ENCODE measurements around the gene CERS3. TPM values are rescaled to one million over a fixed set of nuclear protein-coding genes. Genes with fewer than 3 reads are reported as not detected.

CERS3 gene
- total and polyA plus RNA-seq, 2 experiments from 2014 or later, result not detected

DNA sequence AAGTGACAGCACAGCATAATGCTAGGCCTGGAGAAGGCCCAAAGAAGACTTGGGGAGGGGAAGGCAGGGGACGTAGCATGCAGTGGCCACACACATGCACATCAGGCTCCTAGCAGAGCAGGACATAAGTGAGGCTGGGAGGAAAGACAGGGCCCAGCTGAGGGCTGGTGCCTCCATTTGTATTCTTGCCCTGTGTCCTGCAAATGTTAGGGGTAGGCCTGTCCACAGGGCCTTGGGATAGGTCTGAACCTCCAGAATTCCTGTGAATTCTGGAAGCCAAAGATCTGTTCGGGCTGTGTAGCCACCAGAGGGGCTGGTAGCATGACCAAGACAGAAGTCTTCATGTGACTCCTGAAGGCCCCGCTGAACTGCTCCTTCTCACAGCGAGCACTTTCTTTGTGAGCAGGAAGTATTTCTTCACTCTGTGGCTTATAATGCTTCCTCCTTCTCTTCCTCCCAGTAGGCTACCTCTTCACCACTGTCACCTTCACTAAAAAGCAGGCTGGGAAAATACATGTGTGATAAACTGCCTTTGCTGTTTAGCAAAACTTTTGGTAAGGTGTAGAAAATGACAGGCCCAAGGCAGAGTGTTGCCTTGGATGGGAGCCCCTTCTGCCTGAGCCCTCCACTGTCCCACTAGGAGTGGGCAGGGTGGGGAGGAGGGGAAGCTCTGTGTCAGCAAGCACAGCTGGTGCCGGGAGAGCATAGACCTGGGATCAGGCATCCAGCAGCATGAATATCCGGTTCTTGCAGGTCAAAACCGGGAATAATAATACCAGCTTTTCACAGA, 8.4 kb downstream of the CERS3 start:
- no peak for DNase-seq
- Histone ChIP-seq H3K27me3 (replicated peaks; ENCODE audit: insufficient read depth) (no peaks in the 10 kb centered on the region), H3K9ac (no peak overlapping the region), H3K4me1 (ENCODE audit: insufficient read depth) (no peaks in the 10 kb centered on the region), H3K4me3 (no peak overlapping the region), H2AFZ (no peak overlapping the region), H3K27ac (no peak overlapping the region), H3K9me3 (ENCODE audit: low read depth) (no peaks in the 10 kb centered on the region), H3K4me2 (ENCODE audit: unreplicated experiment) (no peak overlapping the region), H3K79me2 (ENCODE audit: insufficient read depth) (no peaks in the 10 kb centered on the region), H3F3A (ENCODE audit: insufficient read depth) (no peaks in the 10 kb centered on the region), H3K9me2 (ENCODE audit: insufficient read depth) (no peaks in the 10 kb centered on the region), H3K36me3 (ENCODE audit: low read depth) (no peaks in the 10 kb centered on the region), H4K20me1 (ENCODE audit: insufficient read depth) (no peaks in the 10 kb centered on the region)
- in situ Hi-C loops (cut with MboI), result no loop called here
- 24 to 28% methylated on average over 7 of the region's 7 CpGs for WGBS, 2 experiments (ENCODE audit: low coverage in 1 of 2, low lambda C conversion rate in 2 of 2, missing lambda C conversion rate in 2 of 2)
- TF ChIP-seq EZH2phosphoT487 (IDR thresholded peaks at IDR 0.05; ENCODE audit: insufficient read depth, low read depth) (no peak), EZH2 (IDR thresholded peaks at IDR 0.05; ENCODE audit: insufficient read depth, poor library complexity, severe bottlenecking) (no peak)

DNA sequence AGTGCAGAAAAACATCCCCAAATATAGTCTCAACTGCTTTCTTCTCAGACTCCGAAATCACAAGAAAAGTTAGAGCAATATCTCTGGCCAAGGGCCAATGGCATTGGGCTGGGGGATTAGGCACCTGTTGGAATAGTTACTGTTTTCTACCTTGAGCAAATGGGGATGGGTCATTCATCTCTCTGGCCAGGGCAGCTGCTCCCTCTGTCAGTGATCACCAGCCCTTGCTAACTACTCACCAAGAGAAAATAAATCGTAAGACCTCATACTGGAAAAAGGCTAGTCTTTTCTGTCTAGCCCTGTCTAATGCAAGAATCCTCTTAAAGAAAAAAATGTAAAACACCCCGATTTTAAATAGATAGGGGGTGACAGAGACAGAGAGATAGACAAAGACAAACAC, 10.9 kb downstream of the CERS3 start:
- H3K4me2 ChIP-seq (ENCODE audit: unreplicated experiment), result no peak overlapping the region
- H3K4me1 ChIP-seq (ENCODE audit: insufficient read depth), result no peaks in the 10 kb centered on the region
- H2AFZ ChIP-seq, result no peak overlapping the region
- H3K27ac ChIP-seq, result no peak overlapping the region
- no peak for DNase-seq
- H3F3A ChIP-seq (ENCODE audit: insufficient read depth), result no peaks in the 10 kb centered on the region
- no peak overlapping the region for H3K9ac ChIP-seq
- no peaks in the 10 kb centered on the region for H3K9me3 ChIP-seq (ENCODE audit: low read depth)
- 27 to 34% methylated on average over 3 of the region's 3 CpGs for WGBS, 2 experiments (ENCODE audit: low coverage in 1 of 2, low lambda C conversion rate in 2 of 2, missing lambda C conversion rate in 2 of 2)
- no peaks in the 10 kb centered on the region for H3K9me2 ChIP-seq (ENCODE audit: insufficient read depth)
- no peaks in the 10 kb centered on the region for H3K27me3 ChIP-seq (replicated peaks; ENCODE audit: insufficient read depth)
- no peaks in the 10 kb centered on the region for H3K36me3 ChIP-seq (ENCODE audit: low read depth)
- no peak for TF ChIP-seq EZH2 (IDR thresholded peaks at IDR 0.05; ENCODE audit: insufficient read depth, poor library complexity, severe bottlenecking)
- no peak for TF ChIP-seq EZH2phosphoT487 (IDR thresholded peaks at IDR 0.05; ENCODE audit: insufficient read depth, low read depth)
- in situ Hi-C loops (cut with MboI), result no loop called here
- no peaks in the 10 kb centered on the region for H4K20me1 ChIP-seq (ENCODE audit: insufficient read depth)
- no peak overlapping the region for H3K4me3 ChIP-seq
- H3K79me2 ChIP-seq (ENCODE audit: insufficient read depth), result no peaks in the 10 kb centered on the region

DNA sequence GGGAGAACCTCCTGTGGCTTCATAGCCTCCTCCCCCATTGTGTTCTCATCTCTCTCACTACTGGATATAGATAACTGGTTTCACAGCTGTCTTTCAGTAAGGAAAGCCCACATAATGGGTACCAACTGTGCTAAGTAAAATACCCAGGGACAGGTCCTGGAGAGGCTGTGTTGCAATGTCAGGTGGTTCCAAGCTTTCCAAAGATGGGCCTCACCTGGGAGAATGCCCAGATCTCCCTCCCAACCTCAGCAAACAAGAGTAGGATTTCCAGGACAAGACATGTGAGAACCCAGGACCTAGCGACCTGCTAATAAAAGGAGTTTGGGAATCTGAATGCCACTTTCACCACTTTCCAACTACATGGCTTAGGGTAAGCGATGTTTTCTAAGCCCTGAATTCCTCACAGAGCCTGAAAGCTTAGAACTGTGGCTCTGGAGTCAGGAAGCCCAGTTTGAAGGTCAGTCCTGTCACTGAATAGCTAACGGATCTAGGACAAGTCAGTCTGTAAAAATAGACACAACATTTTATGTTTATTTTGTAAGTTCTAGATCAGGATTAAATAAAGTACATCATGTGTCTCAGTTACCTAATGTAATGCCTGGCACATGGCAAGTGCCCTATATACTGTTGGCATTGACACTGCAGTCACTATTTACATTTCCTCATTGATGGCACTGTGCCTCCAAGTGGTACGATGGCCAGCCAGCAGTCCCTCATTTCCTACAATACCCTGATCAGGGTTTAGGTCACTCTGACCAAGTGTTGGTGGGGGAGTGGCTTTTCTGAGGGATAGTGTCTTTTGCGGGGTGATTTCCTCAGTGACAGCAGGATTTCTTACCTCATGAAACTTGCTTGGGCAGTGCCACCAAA, 11.9 kb downstream of the CERS3 start:
- no peak overlapping the region for H3K27ac ChIP-seq
- TF ChIP-seq EZH2 (IDR thresholded peaks at IDR 0.05; ENCODE audit: insufficient read depth, poor library complexity, severe bottlenecking) (no peak), EZH2phosphoT487 (IDR thresholded peaks at IDR 0.05; ENCODE audit: insufficient read depth, low read depth) (no peak)
- H4K20me1 ChIP-seq (ENCODE audit: insufficient read depth), result no peaks in the 10 kb centered on the region
- no peaks in the 10 kb centered on the region for H3K79me2 ChIP-seq (ENCODE audit: insufficient read depth)
- no peaks in the 10 kb centered on the region for H3F3A ChIP-seq (ENCODE audit: insufficient read depth)
- no peak for DNase-seq
- no peak overlapping the region for H3K4me3 ChIP-seq
- no peak overlapping the region for H3K9ac ChIP-seq
- no peaks in the 10 kb centered on the region for H3K9me3 ChIP-seq (ENCODE audit: low read depth)
- in situ Hi-C loops (cut with MboI), result no loop called here
- H3K4me2 ChIP-seq (ENCODE audit: unreplicated experiment), result no peak overlapping the region
- H3K27me3 ChIP-seq (replicated peaks; ENCODE audit: insufficient read depth), result no peaks in the 10 kb centered on the region
- no peaks in the 10 kb centered on the region for H3K4me1 ChIP-seq (ENCODE audit: insufficient read depth)
- H3K9me2 ChIP-seq (ENCODE audit: insufficient read depth), result no peaks in the 10 kb centered on the region
- H2AFZ ChIP-seq, result no peak overlapping the region
- 37 to 46% methylated on average over 5 of the region's 5 CpGs for WGBS, 2 experiments (ENCODE audit: low coverage in 1 of 2, low lambda C conversion rate in 2 of 2, missing lambda C conversion rate in 2 of 2)
- no peaks in the 10 kb centered on the region for H3K36me3 ChIP-seq (ENCODE audit: low read depth)

DNA sequence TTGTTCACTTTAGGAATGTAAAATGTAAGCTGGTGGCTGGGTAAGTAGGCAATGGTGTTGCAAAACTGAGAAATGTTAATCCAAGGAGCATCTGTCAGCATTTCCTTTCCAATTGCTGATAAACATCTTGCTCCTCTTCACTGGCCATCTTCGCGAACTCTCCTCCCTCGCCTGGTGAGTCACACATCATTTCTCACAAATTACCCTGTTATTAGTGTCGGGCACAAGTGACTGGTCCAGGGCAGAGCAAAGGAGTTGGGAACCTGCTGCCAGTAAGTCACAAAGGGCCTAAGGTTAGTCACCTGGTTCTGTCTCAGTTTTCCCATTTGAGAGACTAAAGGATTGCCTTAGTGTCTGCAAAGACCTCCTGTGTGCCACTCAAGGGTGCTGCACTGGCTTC, 13.0 kb downstream of the CERS3 start:
- in situ Hi-C loops (cut with MboI), result no loop called here
- no peak overlapping the region for H3K9ac ChIP-seq
- no peak overlapping the region for H3K4me3 ChIP-seq
- H3K9me2 ChIP-seq (ENCODE audit: insufficient read depth), result no peaks in the 10 kb centered on the region
- H3K36me3 ChIP-seq (ENCODE audit: low read depth), result no peaks in the 10 kb centered on the region
- no peaks in the 10 kb centered on the region for H3F3A ChIP-seq (ENCODE audit: insufficient read depth)
- no peaks in the 10 kb centered on the region for H3K27me3 ChIP-seq (replicated peaks; ENCODE audit: insufficient read depth)
- H3K4me2 ChIP-seq (ENCODE audit: unreplicated experiment), result no peak overlapping the region
- H2AFZ ChIP-seq, result no peak overlapping the region
- H3K27ac ChIP-seq, result no peak overlapping the region
- H4K20me1 ChIP-seq (ENCODE audit: insufficient read depth), result no peaks in the 10 kb centered on the region
- H3K9me3 ChIP-seq (ENCODE audit: low read depth), result no peaks in the 10 kb centered on the region
- 2 to 6% methylated on average over 4 of the region's 4 CpGs for WGBS, 2 experiments (ENCODE audit: low coverage in 1 of 2, low lambda C conversion rate in 2 of 2, missing lambda C conversion rate in 2 of 2)
- no peak for TF ChIP-seq EZH2phosphoT487 (IDR thresholded peaks at IDR 0.05; ENCODE audit: insufficient read depth, low read depth)
- no peak for TF ChIP-seq EZH2 (IDR thresholded peaks at IDR 0.05; ENCODE audit: insufficient read depth, poor library complexity, severe bottlenecking)
- DNase-seq, result peak; percentile 6
- H3K4me1 ChIP-seq (ENCODE audit: insufficient read depth), result no peaks in the 10 kb centered on the region
- H3K79me2 ChIP-seq (ENCODE audit: insufficient read depth), result no peaks in the 10 kb centered on the region
